ENCODE measurements around the gene FALEC.

The FALEC gene
- total RNA-seq, result 0.39 to 0.82 reads per million in 2 donors

DNA sequence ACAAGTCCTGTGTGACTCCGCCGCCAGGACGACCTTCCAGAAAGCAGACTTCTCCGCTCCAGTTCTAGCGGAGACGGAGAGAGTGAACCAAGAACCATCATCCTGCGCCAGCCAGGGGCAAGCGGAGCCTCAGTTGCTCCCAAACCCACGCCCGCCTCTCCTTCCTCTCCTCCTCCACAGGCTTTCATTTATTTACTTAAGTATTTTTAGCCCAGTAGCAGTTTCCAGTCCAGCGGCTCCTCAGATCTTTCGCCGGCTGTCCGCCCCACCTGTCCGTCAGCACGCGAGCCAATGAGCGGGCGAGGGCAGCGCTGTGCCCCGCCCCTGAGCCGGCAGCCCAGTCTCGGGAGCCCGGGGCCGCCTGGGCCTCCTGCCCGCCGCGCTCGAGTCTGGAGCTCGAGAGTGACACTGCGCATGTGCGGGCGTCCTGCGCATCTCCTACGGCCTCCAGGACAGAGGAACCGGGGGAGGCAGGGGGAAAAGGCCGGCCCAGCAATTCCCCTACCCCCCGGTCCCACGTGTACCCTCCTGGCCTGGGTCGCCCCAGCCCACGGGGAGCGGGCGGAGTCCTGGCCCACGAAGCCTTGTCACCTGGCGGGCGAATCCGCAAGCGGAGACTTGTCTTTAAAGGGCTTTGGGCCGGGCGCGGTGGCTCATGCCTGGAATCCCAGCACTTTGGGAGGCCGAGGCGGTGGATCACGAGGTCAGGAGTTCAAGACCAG lies at the start of gene FALEC:
Gene FALEC, plus strand, starts transcription at position 425 of the 722 bp plus-strand sequence.
- DNase-seq, result peak; percentile 88

GRCh38 chr1:150466964-150467363 lies 48.6 kb upstream of the FALEC start:
- DNase-seq, result no peak

GRCh38 chr1:150469291-150469690 lies 46.3 kb upstream of the FALEC start:
- DNase-seq, result no peak

DNA sequence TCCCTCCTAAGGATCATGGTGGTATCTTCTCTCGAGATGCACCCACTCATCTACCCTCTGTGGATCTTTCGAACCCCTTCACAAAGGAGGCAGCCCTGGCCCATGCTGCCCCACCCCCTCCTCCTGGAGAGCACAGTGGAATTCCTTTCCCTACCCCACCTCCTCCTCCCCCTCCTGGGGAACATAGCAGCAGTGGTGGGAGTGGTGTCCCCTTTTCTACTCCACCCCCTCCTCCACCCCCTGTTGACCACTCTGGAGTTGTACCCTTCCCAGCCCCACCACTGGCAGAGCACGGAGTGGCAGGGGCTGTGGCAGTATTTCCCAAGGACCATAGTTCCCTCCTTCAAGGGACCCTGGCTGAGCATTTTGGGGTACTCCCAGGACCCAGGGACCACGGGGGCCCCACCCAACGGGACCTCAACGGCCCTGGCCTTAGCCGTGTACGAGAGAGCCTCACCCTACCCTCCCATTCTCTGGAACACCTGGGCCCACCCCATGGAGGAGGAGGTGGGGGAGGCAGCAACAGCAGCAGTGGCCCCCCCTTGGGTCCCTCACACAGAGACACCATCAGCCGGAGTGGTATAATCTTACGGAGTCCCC lies 42.9 kb upstream of the FALEC start:
- no peak for DNase-seq

DNA sequence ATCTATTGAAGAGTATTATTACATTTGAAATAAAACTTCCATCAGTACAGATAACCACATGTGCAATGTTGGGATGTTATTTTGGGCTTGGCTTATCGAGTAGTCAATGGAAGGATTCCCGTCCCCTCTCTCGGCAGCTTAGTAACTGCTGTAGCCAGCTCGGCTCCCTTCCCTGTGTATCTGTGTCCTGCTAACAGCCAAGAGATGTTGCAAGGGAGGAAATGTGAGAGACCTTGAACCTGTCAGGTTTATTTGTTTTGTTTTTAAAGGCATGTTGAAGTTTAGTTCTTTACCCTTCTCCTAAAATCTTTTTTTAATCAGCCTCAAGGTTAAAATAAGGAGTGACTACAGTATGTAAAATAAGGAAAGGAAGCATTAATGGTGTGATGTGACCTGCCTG lies 41.9 kb upstream of the FALEC start:
- DNase-seq, result no peak

DNA sequence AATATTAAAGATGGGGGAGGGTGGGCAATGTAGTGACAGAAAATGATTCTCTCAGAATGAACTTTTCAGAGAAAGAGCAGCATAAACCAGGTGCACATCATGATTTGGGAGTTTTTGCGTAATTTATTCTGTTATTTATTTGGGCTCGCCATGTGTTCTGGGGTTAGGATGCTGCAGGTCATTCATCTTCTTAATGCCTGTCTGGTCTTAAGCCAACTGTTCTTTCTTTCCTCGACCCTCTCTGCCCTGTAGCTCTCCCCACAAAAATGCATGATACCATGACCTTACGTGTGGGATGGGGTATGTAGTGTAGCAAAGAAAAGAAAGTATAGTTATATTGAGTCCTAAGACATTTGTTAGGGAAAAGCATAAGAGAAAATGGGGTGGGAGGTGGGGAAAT lies 40.7 kb upstream of the FALEC start:
- DNase-seq, result no peak

GRCh38 chr1:150476754-150477153 lies 38.8 kb upstream of the FALEC start:
- DNase-seq, result no peak

DNA sequence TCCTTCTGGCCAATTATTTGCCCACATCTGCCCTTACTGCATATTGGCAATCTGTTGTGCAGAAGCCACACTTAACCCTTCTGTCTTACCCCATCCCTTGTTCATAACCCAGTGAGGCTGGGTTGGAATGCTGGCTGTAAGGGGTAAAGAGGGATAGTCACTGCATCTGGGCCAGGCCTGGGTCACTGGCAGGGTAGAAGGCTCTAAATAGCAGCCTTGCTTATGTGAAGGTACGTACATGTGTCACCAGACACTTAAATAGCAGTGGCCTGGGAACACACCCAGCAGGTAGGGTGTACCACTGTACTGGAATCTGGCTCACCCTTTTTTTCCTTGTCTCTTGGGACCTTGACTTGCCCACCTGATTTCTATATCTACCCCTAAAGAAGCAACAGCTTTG lies 38.2 kb upstream of the FALEC start:
- no peak for DNase-seq

GRCh38 chr1:150477733-150478132 lies 37.8 kb upstream of the FALEC start:
- DNase-seq, result no peak

DNA sequence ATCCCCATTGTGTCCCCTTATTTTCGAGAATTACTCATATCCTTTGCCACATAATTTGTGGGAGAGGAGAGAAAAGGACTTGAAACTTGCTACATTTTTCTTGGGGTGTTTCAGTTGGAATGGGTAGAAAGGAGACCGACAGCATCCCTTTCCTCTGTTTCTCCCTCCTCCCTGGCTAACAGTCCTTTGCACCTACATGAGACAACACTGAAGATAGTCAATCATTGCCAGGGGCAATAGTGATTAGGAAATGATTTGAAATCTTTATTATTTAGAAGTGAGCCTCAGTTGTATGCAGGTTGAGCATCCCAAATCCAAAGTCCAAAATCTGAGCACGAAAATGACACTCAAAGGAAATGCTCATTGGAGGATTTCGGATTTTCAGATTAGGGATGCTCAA lies 36.2 kb upstream of the FALEC start:
- no peak for DNase-seq

GRCh38 chr1:150479927-150480352 lies 35.6 kb upstream of the FALEC start:
- DNase-seq, result no peak

DNA sequence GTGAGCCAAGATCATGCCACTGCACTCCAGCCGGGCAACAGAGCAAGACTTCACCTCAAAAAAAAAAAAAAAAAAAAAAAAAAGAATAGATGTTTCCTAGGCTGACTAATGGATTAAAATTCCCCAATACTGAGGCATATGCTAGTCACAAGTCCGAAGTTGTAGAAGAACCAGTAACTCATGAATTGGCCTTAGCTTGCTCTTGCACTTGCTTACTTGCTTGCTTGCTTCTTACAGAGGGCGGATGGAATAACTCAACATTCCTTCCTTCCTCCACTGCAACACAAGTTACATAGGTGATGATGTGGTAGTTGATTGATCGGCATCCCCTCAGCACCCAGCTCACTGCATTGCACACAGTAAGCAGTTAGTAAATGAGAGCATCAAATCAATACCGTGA lies 31.1 kb upstream of the FALEC start:
- no peak for DNase-seq

DNA sequence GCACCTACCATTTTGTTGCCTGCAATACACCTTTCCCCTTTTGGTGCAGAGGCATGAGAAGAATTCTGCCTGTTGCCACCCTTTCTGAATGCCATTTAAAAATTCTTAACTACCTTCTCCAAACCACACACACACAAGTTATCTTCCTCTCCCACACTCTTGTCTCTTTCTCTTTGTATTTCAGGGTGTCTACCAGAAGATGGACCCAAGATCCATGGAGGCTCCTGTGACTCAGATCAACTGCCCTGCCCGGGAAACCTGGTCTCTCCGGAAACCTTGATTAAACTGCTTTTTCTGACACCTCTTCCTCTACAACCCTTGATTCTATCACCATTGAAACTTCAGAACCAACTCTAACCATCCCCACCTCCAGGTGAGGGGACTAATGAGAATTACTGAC lies 30.7 kb upstream of the FALEC start:
- no peak for DNase-seq

GRCh38 chr1:150486966-150487762 lies 28.4 kb upstream of the FALEC start, which contains the start of gene TARS2:
Gene TARS2 (plus strand): TSS chr1:150487419. CDS start chr1:150487451, 32 bp downstream.
- DNase-seq, result no peak

- DNase-seq, result no peak
Measured at GRCh38 chr1:150487763-150488115, 27.8 kb upstream of the FALEC start.

DNA sequence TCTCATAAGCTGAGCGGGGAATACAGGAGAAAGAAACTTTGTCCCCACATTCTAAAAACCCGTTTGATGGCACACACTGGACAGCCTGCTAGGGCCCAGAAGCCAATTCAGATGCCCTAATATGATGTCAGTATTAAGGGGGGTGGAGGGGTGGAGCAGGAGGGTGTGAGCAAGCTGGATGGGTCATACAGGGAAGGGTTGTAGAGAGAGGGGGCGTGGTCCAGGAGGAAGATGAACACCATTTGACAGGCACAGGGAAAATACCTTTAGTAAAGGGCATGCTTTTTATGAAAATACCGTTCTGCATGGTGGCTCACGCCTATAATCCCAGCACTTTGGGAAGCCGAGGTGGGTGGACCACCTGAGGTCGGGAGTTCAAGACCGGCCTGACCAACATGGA lies 22.4 kb upstream of the FALEC start:
- DNase-seq, result no peak

- no peak for DNase-seq
Measured at GRCh38 chr1:150498342-150498741, 17.2 kb upstream of the FALEC start.

DNA sequence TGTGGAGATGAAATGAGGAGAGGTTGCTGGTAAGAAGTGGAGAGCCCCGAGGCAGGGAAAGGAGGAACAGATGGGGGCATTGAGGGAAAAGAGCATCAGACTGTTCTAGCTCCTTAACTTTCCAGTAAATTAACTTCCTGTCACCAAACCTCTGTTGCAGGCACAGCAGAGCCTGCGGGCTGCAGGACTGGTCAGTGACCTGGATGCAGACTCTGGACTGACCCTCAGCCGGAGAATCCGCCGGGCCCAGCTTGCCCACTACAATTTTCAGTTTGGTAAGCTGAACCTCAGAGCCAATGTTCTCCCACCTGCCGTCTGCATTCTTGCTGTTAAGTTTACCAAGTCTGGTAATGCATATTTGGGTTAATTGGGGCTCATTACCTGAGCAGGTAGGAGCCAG lies 10.1 kb upstream of the FALEC start:
- DNase-seq, result no peak

DNA sequence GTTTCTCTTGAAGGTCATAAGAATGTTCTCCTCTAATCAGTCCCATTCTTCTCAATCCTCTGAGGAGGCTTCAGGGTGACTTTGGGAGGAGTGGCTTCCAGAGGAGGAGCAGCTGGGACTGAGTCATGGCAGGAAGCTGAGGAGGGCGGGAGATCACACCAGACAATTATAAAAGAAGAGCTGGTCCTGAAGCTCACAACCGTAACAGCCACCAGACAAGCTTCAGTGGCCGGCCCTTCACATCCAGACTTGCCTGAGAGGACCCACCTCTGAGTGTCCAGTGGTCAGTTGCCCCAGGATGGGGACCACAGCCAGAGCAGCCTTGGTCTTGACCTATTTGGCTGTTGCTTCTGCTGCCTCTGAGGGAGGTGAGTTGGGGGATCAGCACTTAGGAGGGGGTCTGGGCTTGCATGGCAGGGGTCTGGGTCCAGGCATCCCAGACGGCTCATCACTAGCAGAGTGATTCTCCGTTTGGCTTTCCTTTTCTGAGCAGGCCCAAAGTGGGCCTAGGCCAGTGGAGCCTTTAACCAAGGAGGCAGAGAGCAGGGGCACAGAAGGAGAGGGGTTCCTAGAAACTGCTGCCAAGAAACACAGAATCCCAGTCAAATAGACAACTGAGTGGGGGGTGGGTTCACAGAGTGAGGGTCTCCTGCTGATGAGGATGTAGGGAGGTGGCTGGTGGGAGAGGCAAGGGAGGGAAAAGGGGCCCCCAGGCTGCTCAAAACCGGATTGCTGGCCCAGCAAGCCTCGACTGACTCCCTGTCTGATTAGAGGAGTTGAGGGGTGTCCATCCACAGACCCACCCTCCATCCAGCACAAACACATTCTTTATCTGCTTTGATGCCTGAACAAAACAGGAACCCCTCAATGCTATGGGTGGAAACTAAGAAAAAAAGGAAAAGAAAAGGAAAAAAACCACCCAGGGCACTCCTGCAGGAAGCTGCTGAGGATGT lies 7.4 kb upstream of the FALEC start, which contains the start of gene ECM1:
Gene ECM1, plus strand, starts transcription at position 198 of the 953 bp plus-strand sequence. Its CDS starts 101 bp downstream, at position 299.
- DNase-seq, result no peak

DNA sequence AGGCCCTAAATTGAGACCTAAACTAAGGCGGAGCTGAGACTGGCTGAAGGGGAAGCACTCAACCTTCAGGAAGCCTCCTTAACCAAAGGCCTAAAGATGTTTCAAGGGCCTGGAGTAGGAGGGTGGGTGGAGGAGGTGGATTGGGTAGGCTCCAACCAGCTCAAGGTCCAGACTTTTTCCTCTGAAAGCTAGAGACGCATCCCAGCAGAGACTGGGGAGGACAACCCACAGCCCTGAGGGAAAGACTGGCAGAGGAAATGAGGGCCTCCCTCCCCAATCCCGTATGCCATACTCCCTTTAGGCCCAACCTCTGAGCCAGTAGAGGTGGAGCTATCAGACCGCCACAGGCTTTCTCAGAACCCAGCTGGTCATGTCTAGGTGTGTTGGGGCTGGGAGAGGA lies 6.6 kb upstream of the FALEC start:
- DNase-seq, result no peak

GRCh38 chr1:150511551-150511950 lies 4.0 kb upstream of the FALEC start:
- no peak for DNase-seq

DNA sequence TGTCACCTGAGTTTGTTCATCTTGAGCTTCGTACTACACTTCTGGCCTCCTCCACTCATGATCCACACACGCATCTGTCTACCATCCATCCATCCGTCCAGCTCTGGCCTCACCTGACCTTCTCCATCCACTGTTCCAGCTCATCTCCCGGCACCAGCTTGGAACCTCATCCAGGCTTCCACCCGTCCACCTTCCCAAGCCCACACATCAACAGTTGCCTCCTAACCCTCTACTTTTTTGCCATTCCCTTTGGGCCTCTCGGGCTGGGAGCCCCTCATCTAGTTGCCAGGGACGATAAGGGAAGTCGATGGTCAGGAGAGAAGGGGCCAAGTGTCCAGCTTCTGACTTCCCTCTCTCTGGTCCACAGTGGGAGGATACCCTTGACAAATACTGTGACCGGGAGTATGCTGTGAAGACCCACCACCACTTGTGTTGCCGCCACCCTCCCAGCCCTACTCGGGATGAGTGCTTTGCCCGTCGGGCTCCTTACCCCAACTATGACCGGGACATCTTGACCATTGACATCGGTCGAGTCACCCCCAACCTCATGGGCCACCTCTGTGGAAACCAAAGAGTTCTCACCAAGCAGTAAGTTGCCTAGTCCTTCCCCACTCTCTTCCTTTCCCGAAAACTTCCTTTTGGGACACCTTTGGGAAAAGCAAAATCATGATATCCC lies 3.4 kb upstream of the FALEC start:
- no peak for DNase-seq
